A549 (cell line): ENCODE measurements around the gene EPHB1. TPM values are rescaled to one million over a fixed set of nuclear protein-coding genes. Genes with fewer than 3 reads are reported as not detected.

Experiments used
- ATAC-seq, 2 experiments: fragments of 200-7000 bp in 1 of 2; fragments of >200 bp in 1 of 2; cut with Nextera tagmentation in 1 of 2; cut with Tn5 transposase in 1 of 2; 3 replicates each; pipeline versions ENCODE4 v1.8.0 to v1.9.1; 2018 to 2020; ENCODE audit warnings: mild to moderate bottlenecking in 1 of 2, moderate library complexity in 1 of 2
- CTCF ChIA-PET: fragments of 300-600 bp; sonication (Branson Sonifier 250); formaldehyde crosslinking; extraction: SDS; loops from one replicate; lab custom pipeline; 2021; ENCODE audit warnings: antibody characterized with exemption, inconsistent platforms; lab: Yijun Ruan, JAX
- POLR2A ChIA-PET: fragments of 350-600 bp; formaldehyde crosslinking; extraction: SDS; loops from one replicate; lab custom pipeline; 2021; ENCODE audit warnings: antibody characterized with exemption, inconsistent platforms; lab: Yijun Ruan, JAX
- DNase-seq, 2 experiments: peaks; one replicate each; pipeline versions ENCODE4 v3.0.0 to v3.0.0-alpha.2; 2011 to 2016; ENCODE audit warnings: low read depth in 1 of 2, low spot score in 1 of 2
- FAIRE-seq: peaks from 2 replicates; lab custom pipeline; 2011; peaks lifted over from hg19 to GRCh38; lab: Jason Lieb, UNC
- H3K27ac ChIP-seq, 2 experiments: fragments of >200 bp; sonication (Bioruptor Twin); formaldehyde crosslinking; 3 replicates each; pipeline ENCODE4 v1.5.1; 2016 to 2017
- H3K4me1 ChIP-seq: fragments of >200 bp; sonication (Bioruptor Twin); formaldehyde crosslinking; 3 replicates; pipeline ENCODE4 v1.6.1; 2016
- H3K4me2 ChIP-seq: fragments of >200 bp; sonication (Bioruptor Twin); formaldehyde crosslinking; 3 replicates; pipeline ENCODE4 v1.6.1; 2016
- H3K4me3 ChIP-seq: fragments of >200 bp; sonication (Bioruptor Twin); formaldehyde crosslinking; 3 replicates; pipeline ENCODE4 v1.5.1; 2016
- H3K9me3 ChIP-seq: fragments of >200 bp; sonication (Bioruptor Twin); formaldehyde crosslinking; 3 replicates; pipeline ENCODE4 v1.6.1; 2016
- CHD2 ChIP-seq: fragments of 150-350 bp; IDR thresholded peaks from 2 replicates; pipeline ENCODE4 v1.6.1; 2014; ENCODE audit warnings: low read length; ENCODE audit not compliant: partially characterized antibody
- CHD4 ChIP-seq: fragments of 200-600 bp; sonication (generic); IDR thresholded peaks from 2 replicates; pipeline ENCODE4 v1.6.1; 2016; ENCODE audit warnings: antibody characterized with exemption, mild to moderate bottlenecking, borderline replicate concordance
- EHF ChIP-seq: fragments of 250-450 bp; sonication (Bioruptor Pico); IDR thresholded peaks from 2 replicates; pipeline ENCODE4 v1.5.0; 2020; ENCODE audit warnings: mild to moderate bottlenecking
- EHMT2 ChIP-seq: fragments of 200-600 bp; sonication (generic); IDR thresholded peaks from 2 replicates; pipeline ENCODE4 v1.6.1; 2016; ENCODE audit warnings: antibody characterized with exemption, low read depth, mild to moderate bottlenecking, moderate library complexity
- EP300 ChIP-seq, 2 experiments: fragments of >200 bp; sonication (Bioruptor Twin); formaldehyde crosslinking; IDR thresholded peaks; 2 replicates in 1 of 2; 3 replicates in 1 of 2; pipeline ENCODE4 v1.6.1; 2016 to 2017
- ESRRA ChIP-seq: fragments of 150-350 bp; IDR thresholded peaks from 2 replicates; pipeline ENCODE4 v1.6.1; 2014; ENCODE audit warnings: mild to moderate bottlenecking, low read length, borderline replicate concordance
- FOXS1 ChIP-seq: fragments of 250-450 bp; sonication (Bioruptor Pico); IDR thresholded peaks from 2 replicates; pipeline ENCODE4 v1.5.0; 2020; ENCODE audit warnings: mild to moderate bottlenecking, moderate library complexity
- HEYL ChIP-seq: fragments of 250-450 bp; sonication (Bioruptor Pico); IDR thresholded peaks from 2 replicates; pipeline ENCODE4 v1.8.0; 2021; ENCODE audit warnings: mild to moderate bottlenecking, moderate library complexity
- HOXA7 ChIP-seq: fragments of 250-450 bp; sonication (Bioruptor Pico); IDR thresholded peaks from 2 replicates; pipeline ENCODE4 v1.5.0; 2020; ENCODE audit warnings: mild to moderate bottlenecking, moderate library complexity
- JUN ChIP-seq, 2 experiments: fragments of >200 bp; sonication (Bioruptor Twin); formaldehyde crosslinking; IDR thresholded peaks; 2 replicates in 1 of 2; 3 replicates in 1 of 2; pipeline ENCODE4 v1.6.1; 2016 to 2017
- JUNB ChIP-seq: fragments of >200 bp; sonication (Bioruptor Twin); formaldehyde crosslinking; IDR thresholded peaks from 2 replicates; pipeline ENCODE4 v1.6.1; 2016
- MYC ChIP-seq: IDR thresholded peaks from 2 replicates; pipeline ENCODE4 v1.6.1; 2012; ENCODE audit warnings: mild to moderate bottlenecking, inconsistent platforms, low read length, improper control_type of control experiment, borderline replicate concordance
- NFE2L2 ChIP-seq: fragments of 150-350 bp; conservative IDR thresholded peaks from 2 replicates; pipeline ENCODE4 v1.6.1; 2014; ENCODE audit warnings: low read length
- NR3C1 ChIP-seq: fragments of >200 bp; sonication (Bioruptor Twin); formaldehyde crosslinking; IDR thresholded peaks from 3 replicates; pipeline ENCODE4 v1.6.1; 2017
- PHF8 ChIP-seq: fragments of 200-600 bp; sonication (generic); IDR thresholded peaks from 2 replicates; pipeline ENCODE4 v1.6.1; 2016; ENCODE audit warnings: low read depth, mild to moderate bottlenecking, antibody characterized with exemption, moderate library complexity, borderline replicate concordance
- POLR2A ChIP-seq: IDR thresholded peaks from 2 replicates; pipeline ENCODE4 v1.6.1; 2012; ENCODE audit warnings: mild to moderate bottlenecking, low read length
- RAD21 ChIP-seq, 2 experiments: fragments of >200 bp in 1 of 2; sonication (Bioruptor Twin) in 1 of 2; formaldehyde crosslinking in 1 of 2; IDR thresholded peaks in 1 of 2; conservative IDR thresholded peaks in 1 of 2; 2 replicates in 1 of 2; 3 replicates in 1 of 2; pipeline ENCODE4 v1.6.1; 2012 to 2018; ENCODE audit warnings: inconsistent platforms in 1 of 2
- RCOR1 ChIP-seq: fragments of 150-350 bp; IDR thresholded peaks from 2 replicates; pipeline ENCODE4 v1.6.1; 2014; ENCODE audit warnings: antibody characterized with exemption, low read length, low read depth
- RFX5 ChIP-seq: fragments of 450-650 bp; IDR thresholded peaks from 2 replicates; pipeline ENCODE4 v1.7.1; 2014; ENCODE audit warnings: antibody characterized with exemption, mild to moderate bottlenecking, moderate library complexity
- RNF2 ChIP-seq: fragments of 200-600 bp; sonication (generic); IDR thresholded peaks from 2 replicates; pipeline ENCODE4 v1.6.1; 2016; ENCODE audit warnings: low read depth, mild to moderate bottlenecking, antibody characterized with exemption, moderate library complexity, borderline replicate concordance
- TFCP2L1 ChIP-seq: fragments of 250-450 bp; sonication (Bioruptor Pico); IDR thresholded peaks from 2 replicates; pipeline ENCODE4 v1.5.0; 2021; ENCODE audit warnings: mild to moderate bottlenecking
- ZC3H11A ChIP-seq: fragments of 450-650 bp; IDR thresholded peaks from 2 replicates; pipeline ENCODE4 v1.6.1; 2014; ENCODE audit warnings: antibody characterized with exemption, mild to moderate bottlenecking
- ZFP36 ChIP-seq: fragments of 450-650 bp; IDR thresholded peaks from 2 replicates; pipeline ENCODE4 v1.6.1; 2014; ENCODE audit warnings: borderline replicate concordance; ENCODE audit not compliant: partially characterized antibody
- ZSCAN20 ChIP-seq: fragments of 250-450 bp; sonication (Bioruptor Pico); IDR thresholded peaks from 2 replicates; pipeline ENCODE4 v1.8.0; 2022; ENCODE audit warnings: mild to moderate bottlenecking, moderate library complexity
- WGBS: methylation state at CpG from one replicate; pipeline ENCODE4 v1.1.6; 2017; ENCODE audit errors: missing lambda C conversion rate; 5-methylcytosine and 5-hydroxymethylcytosine counted together
- polyA plus RNA-seq, 4 experiments: library from polyadenylated mRNA; depleted of rRNA in 3 of 4; stranded (reverse); fragments of >200 nt; fragmentation: RNase III in 1 of 4; extraction: RNeasy Plus Mini Kit Qiagen cat#74134 plus additional on column Dnase treatment in 1 of 4; gene quantifications; 2 replicates in 3 of 4; 3 replicates in 1 of 4; pipeline ENCODE4 v1.2.3, GENCODE V29; 2011 to 2017
- TF ChIP-seq, protein P1 (sequence below): IDR thresholded peaks from 2 replicates; pipeline ENCODE4 v1.6.1; 2012
- TF ChIP-seq, protein P2 (sequence below): IDR thresholded peaks from 2 replicates; pipeline ENCODE4 v1.6.1; 2012; ENCODE audit warnings: low read depth, borderline replicate concordance
- TF ChIP-seq, protein P3 (sequence below): fragments of >200 bp; sonication (Bioruptor Twin); formaldehyde crosslinking; IDR thresholded peaks from 3 replicates; pipeline ENCODE4 v1.6.1; 2016
- TF ChIP-seq, protein P4 (sequence below): fragments of 250-450 bp; sonication (Bioruptor Pico); IDR thresholded peaks from 2 replicates; pipeline ENCODE4 v1.5.0; 2021; ENCODE audit warnings: mild to moderate bottlenecking, moderate library complexity, borderline replicate concordance
- TF ChIP-seq, protein P5 (sequence below): fragments of 150-350 bp; IDR thresholded peaks from 2 replicates; pipeline ENCODE4 v1.6.1; 2014; ENCODE audit warnings: low read depth, mild to moderate bottlenecking, low read length

The EPHB1 gene
- polyA plus RNA-seq, 2 of the 4 experiments (the other 2 are of a cell fraction) = 0.18 to 0.21 TPM

DNA sequence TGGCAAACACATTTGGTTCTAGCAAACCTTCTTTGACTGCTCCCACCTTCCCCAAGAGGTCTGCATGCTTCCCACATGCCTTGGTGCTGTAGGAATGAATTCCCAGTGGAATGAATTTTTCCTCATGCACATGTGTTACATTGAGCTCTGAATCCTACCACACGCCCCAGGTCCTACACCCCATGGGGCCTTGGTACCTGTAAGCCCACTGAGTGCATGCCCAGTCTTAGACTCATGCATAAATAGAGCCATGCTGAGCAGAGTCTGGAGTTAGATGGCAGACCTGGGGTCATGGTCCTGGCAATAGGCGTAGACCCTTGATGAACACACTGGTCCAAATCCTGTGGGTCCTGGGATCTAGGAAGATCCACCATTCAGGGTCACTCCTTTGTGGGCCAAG lies 81.8 kb downstream of the EPHB1 start:
- Histone ChIP-seq H3K4me2 (no peak overlapping the region), H3K27ac (no peak overlapping the region), H3K4me1 (no peaks in the 10 kb centered on the region), H3K4me3 (no peak overlapping the region), H3K9me3 (no peaks in the 10 kb centered on the region)
- DNase-seq (no peak), FAIRE-seq (no peak), ATAC-seq (no peak)
- TF ChIP-seq PHF8 (no peak), CHD4 (no peak), EHMT2 (no peak), JUN (IDR thresholded peaks at IDR 0.05) (no peak), JUNB (no peak), POLR2A (no peak), RFX5 (no peak), RAD21 (conservative IDR thresholded peaks at IDR 0.05 in 1 of 2, IDR thresholded peaks at IDR 0.05 in 1 of 2) (no peak)
- TF ChIP-seq, protein P1, sequence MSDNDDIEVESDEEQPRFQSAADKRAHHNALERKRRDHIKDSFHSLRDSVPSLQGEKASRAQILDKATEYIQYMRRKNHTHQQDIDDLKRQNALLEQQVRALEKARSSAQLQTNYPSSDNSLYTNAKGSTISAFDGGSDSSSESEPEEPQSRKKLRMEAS = no peak
- TF ChIP-seq, protein P2, sequence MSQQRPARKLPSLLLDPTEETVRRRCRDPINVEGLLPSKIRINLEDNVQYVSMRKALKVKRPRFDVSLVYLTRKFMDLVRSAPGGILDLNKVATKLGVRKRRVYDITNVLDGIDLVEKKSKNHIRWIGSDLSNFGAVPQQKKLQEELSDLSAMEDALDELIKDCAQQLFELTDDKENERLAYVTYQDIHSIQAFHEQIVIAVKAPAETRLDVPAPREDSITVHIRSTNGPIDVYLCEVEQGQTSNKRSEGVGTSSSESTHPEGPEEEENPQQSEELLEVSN = no peak
- TF ChIP-seq, protein P3, sequence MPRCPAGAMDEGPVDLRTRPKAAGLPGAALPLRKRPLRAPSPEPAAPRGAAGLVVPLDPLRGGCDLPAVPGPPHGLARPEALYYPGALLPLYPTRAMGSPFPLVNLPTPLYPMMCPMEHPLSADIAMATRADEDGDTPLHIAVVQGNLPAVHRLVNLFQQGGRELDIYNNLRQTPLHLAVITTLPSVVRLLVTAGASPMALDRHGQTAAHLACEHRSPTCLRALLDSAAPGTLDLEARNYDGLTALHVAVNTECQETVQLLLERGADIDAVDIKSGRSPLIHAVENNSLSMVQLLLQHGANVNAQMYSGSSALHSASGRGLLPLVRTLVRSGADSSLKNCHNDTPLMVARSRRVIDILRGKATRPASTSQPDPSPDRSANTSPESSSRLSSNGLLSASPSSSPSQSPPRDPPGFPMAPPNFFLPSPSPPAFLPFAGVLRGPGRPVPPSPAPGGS = no peak
- TF ChIP-seq, all 56 proteins: peak for 0
- 6% methylated on average over 2 of the region's 2 CpGs for WGBS
- CTCF ChIA-PET = no interaction called here
- POLR2A ChIA-PET = no interaction called here

DNA sequence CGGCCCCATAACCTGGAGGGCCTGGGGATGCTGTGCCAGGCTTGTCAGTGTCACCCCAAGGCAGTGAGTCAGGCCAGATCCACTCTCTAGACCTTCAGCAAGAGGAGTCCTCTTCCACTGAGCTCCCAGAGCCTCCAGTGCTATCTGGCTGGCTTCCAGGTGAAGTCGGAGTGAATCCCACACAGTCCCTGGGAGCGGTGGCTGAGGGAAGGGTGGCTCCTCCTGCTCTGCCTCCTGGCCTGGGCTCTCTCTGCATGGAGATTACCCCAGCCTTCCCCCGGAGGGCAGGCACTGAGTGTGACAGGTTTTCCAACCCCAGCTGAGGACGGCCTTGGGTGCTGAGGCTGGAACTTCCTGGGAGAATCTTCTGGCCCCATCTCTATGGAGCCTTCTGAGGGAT lies 82.7 kb downstream of the EPHB1 start:
- Histone ChIP-seq H3K9me3 (no peaks in the 10 kb centered on the region), H3K4me3 (no peak overlapping the region), H3K27ac (no peak overlapping the region), H3K4me2 (no peak overlapping the region), H3K4me1 (no peaks in the 10 kb centered on the region)
- no peak for ATAC-seq
- CTCF ChIA-PET = no interaction called here
- POLR2A ChIA-PET = no interaction called here
- no peak for FAIRE-seq
- no peak for DNase-seq
- TF ChIP-seq RCOR1 (no peak), TFCP2L1 (no peak), MYC (no peak), HEYL (CRISPR knock-in tag) (no peak)
- 0% methylated on average over 2 of the region's 5 CpGs for WGBS

DNA sequence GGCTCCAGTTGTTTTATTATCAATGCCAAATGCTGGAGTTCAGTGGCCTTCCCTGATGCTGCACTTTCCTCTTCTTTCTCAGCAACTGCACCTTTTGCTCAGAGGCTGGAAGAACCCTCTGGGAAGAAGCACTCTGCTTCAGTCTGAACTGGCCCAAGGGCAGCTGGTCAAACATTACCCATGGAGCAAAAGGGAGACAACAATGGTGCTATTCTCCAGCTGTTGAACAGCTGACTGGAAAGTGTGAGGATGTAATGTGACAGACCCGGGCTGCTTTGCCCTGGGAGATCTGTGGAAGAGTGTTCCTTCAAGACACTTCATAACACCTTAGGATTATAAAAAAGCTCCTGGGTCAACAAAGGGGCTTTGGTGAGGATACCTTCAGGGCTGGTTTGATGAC lies 84.9 kb downstream of the EPHB1 start:
- CTCF ChIA-PET = no interaction called here
- DNase-seq = no peak
- Histone ChIP-seq H3K4me3 (no peak overlapping the region), H3K4me2 (no peak overlapping the region), H3K4me1 (no peaks in the 10 kb centered on the region)
- no peak for ATAC-seq
- 0% methylated on average over 1 of the region's 1 CpG for WGBS
- TF ChIP-seq JUNB = no peak
- TF ChIP-seq ZFP36 = no peak
- TF ChIP-seq NFE2L2 = no peak
- no peak for TF ChIP-seq ZSCAN20 (CRISPR knock-in tag)
- TF ChIP-seq CHD2 = no peak
- TF ChIP-seq, protein P4, sequence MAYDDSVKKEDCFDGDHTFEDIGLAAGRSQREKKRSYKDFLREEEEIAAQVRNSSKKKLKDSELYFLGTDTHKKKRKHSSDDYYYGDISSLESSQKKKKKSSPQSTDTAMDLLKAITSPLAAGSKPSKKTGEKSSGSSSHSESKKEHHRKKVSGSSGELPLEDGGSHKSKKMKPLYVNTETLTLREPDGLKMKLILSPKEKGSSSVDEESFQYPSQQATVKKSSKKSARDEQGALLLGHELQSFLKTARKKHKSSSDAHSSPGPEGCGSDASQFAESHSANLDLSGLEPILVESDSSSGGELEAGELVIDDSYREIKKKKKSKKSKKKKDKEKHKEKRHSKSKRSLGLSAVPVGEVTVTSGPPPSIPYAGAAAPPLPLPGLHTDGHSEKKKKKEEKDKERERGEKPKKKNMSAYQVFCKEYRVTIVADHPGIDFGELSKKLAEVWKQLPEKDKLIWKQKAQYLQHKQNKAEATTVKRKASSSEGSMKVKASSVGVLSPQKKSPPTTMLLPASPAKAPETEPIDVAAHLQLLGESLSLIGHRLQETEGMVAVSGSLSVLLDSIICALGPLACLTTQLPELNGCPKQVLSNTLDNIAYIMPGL (CRISPR knock-in tag) = no peak
- no peak for TF ChIP-seq RFX5
- no peak for TF ChIP-seq ESRRA
- TF ChIP-seq, protein P2 = no peak
- no peak for TF ChIP-seq NR3C1
- TF ChIP-seq TFCP2L1 = no peak
- TF ChIP-seq, protein P1 = no peak
- no peak for TF ChIP-seq HOXA7
- TF ChIP-seq EHF = no peak
- no peak for TF ChIP-seq ZC3H11A
- TF ChIP-seq FOXS1 (CRISPR knock-in tag) = no peak
- TF ChIP-seq, protein P5, sequence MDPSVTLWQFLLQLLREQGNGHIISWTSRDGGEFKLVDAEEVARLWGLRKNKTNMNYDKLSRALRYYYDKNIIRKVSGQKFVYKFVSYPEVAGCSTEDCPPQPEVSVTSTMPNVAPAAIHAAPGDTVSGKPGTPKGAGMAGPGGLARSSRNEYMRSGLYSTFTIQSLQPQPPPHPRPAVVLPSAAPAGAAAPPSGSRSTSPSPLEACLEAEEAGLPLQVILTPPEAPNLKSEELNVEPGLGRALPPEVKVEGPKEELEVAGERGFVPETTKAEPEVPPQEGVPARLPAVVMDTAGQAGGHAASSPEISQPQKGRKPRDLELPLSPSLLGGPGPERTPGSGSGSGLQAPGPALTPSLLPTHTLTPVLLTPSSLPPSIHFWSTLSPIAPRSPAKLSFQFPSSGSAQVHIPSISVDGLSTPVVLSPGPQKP = no peak
- TF ChIP-seq EP300 (IDR thresholded peaks at IDR 0.05) = no peak
- no peak for TF ChIP-seq RNF2
- TF ChIP-seq, all 56 proteins: peak for 0
- FAIRE-seq = no peak
- POLR2A ChIA-PET = no interaction called here
- H3K27ac ChIP-seq = no peak overlapping the region
- H3K9me3 ChIP-seq = no peaks in the 10 kb centered on the region
